Measurements from ENCODE around the gene XPNPEP2. TPM values are rescaled to one million over a fixed set of nuclear protein-coding genes. Genes with fewer than 3 reads are reported as not detected.

The XPNPEP2 gene
- total RNA-seq, 2 donors from 2014 or later: 0.25 to 0.83 TPM

- ATAC-seq (peak; percentile 73), DNase-seq (peak; percentile 37 to 66 (median 43))
- H3K27ac Mint-ChIP-seq: peak overlapping the region; percentile 98
- no peaks in the 10 kb centered on the region for H3K9me3 ChIP-seq (ENCODE audit: control insufficient read depth, low read length, poor library complexity, severe bottlenecking)
- H3K4me1 Mint-ChIP-seq: peaks cover 43% of the 10 kb centered on the region
- H3K36me3 Mint-ChIP-seq (ENCODE audit: low read depth): peaks cover 8% of the 10 kb centered on the region
- peak overlapping the region; percentile 98 for H3K4me3 Mint-ChIP-seq
- H3K27me3 Mint-ChIP-seq: no peaks in the 10 kb centered on the region
Observed at GRCh38 chrX:129781134-129781672, 42.4 kb downstream of the XPNPEP2 start.

- Mint-ChIP-seq H3K27ac (peak overlapping the region; percentile 98), H3K4me3 (peak overlapping the region; percentile 98), H3K27me3 (no peaks in the 10 kb centered on the region), H3K36me3 (ENCODE audit: low read depth) (peaks cover 8% of the 10 kb centered on the region), H3K4me1 (peaks cover 46% of the 10 kb centered on the region)
- H3K9me3 ChIP-seq (ENCODE audit: control insufficient read depth, low read length, poor library complexity, severe bottlenecking): no peaks in the 10 kb centered on the region
- no peak for DNase-seq
- ATAC-seq: peak; percentile 5
Observed at GRCh38 chrX:129781680-129782495, 43.1 kb downstream of the XPNPEP2 start.

- no peaks in the 10 kb centered on the region for H3K27me3 Mint-ChIP-seq
- H3K27ac Mint-ChIP-seq: peak overlapping the region; percentile 88
- H3K4me3 Mint-ChIP-seq: peak overlapping the region; percentile 98
- peaks cover 43% of the 10 kb centered on the region for H3K4me1 Mint-ChIP-seq
- ATAC-seq: no peak
- no peaks in the 10 kb centered on the region for H3K9me3 ChIP-seq (ENCODE audit: control insufficient read depth, low read length, poor library complexity, severe bottlenecking)
- DNase-seq: no peak
- H3K36me3 Mint-ChIP-seq (ENCODE audit: low read depth): peaks cover 8% of the 10 kb centered on the region
Observed at GRCh38 chrX:129782706-129783105, 43.9 kb downstream of the XPNPEP2 start.

- Mint-ChIP-seq H3K4me3 (peak overlapping the region; percentile 98), H3K4me1 (peaks cover 42% of the 10 kb centered on the region), H3K27me3 (no peaks in the 10 kb centered on the region), H3K27ac (peak overlapping the region; percentile 88), H3K36me3 (ENCODE audit: low read depth) (peaks cover 8% of the 10 kb centered on the region)
- DNase-seq (no peak), ATAC-seq (no peak)
- no peaks in the 10 kb centered on the region for H3K9me3 ChIP-seq (ENCODE audit: control insufficient read depth, low read length, poor library complexity, severe bottlenecking)
Observed at GRCh38 chrX:129783291-129783713, 44.5 kb downstream of the XPNPEP2 start.

GRCh38 chrX:129784371-129784770 is 45.6 kb downstream of the XPNPEP2 start:
- H3K27me3 Mint-ChIP-seq: no peaks in the 10 kb centered on the region
- DNase-seq (no peak), ATAC-seq (no peak)
- H3K9me3 ChIP-seq (ENCODE audit: control insufficient read depth, low read length, poor library complexity, severe bottlenecking): no peaks in the 10 kb centered on the region
- peaks cover 33% of the 10 kb centered on the region for H3K4me1 Mint-ChIP-seq
- H3K27ac Mint-ChIP-seq: peak overlapping the region; percentile 88
- peaks cover 6% of the 10 kb centered on the region for H3K36me3 Mint-ChIP-seq (ENCODE audit: low read depth)
- peak overlapping the region; percentile 98 for H3K4me3 Mint-ChIP-seq

GRCh38 chrX:129785160-129785947 is 46.6 kb downstream of the XPNPEP2 start:
- Mint-ChIP-seq H3K27ac (peak overlapping the region; percentile 93), H3K27me3 (no peaks in the 10 kb centered on the region), H3K4me1 (peaks cover 31% of the 10 kb centered on the region), H3K36me3 (ENCODE audit: low read depth) (peaks cover 5% of the 10 kb centered on the region), H3K4me3 (peak overlapping the region; percentile 81)
- ATAC-seq (no peak), DNase-seq (no peak)
- no peaks in the 10 kb centered on the region for H3K9me3 ChIP-seq (ENCODE audit: control insufficient read depth, low read length, poor library complexity, severe bottlenecking)

GRCh38 chrX:129786210-129786651 is 47.5 kb downstream of the XPNPEP2 start:
- ATAC-seq: peak; percentile 19

GRCh38 chrX:129787336-129788055 is 48.7 kb downstream of the XPNPEP2 start:
- H3K9me3 ChIP-seq (ENCODE audit: control insufficient read depth, low read length, poor library complexity, severe bottlenecking): no peaks in the 10 kb centered on the region
- Mint-ChIP-seq H3K27me3 (no peaks in the 10 kb centered on the region), H3K27ac (peak overlapping the region; percentile 54), H3K4me3 (peak overlapping the region; percentile 52), H3K36me3 (ENCODE audit: low read depth) (peaks cover 5% of the 10 kb centered on the region), H3K4me1 (peaks cover 28% of the 10 kb centered on the region)
- no peak for DNase-seq
- ATAC-seq: no peak

More at GRCh38 chrX:129786210-129786651, 47.5 kb downstream of the XPNPEP2 start:
- Mint-ChIP-seq H3K4me1 (peaks cover 31% of the 10 kb centered on the region), H3K27ac (peak overlapping the region; percentile 93), H3K36me3 (ENCODE audit: low read depth) (peaks cover 5% of the 10 kb centered on the region), H3K4me3 (peak overlapping the region; percentile 81), H3K27me3 (no peaks in the 10 kb centered on the region)
- no peak for DNase-seq
- no peaks in the 10 kb centered on the region for H3K9me3 ChIP-seq (ENCODE audit: control insufficient read depth, low read length, poor library complexity, severe bottlenecking)

GRCh38 chrX:129788527-129788926 is 49.7 kb downstream of the XPNPEP2 start:
- Mint-ChIP-seq H3K36me3 (ENCODE audit: low read depth) (peaks cover under 1% of the 10 kb centered on the region), H3K4me3 (no peak overlapping the region), H3K27ac (peak overlapping the region; percentile 92), H3K27me3 (no peaks in the 10 kb centered on the region), H3K4me1 (peaks cover 20% of the 10 kb centered on the region)
- DNase-seq: no peak
- no peaks in the 10 kb centered on the region for H3K9me3 ChIP-seq (ENCODE audit: control insufficient read depth, low read length, poor library complexity, severe bottlenecking)
- ATAC-seq: no peak

- no peaks in the 10 kb centered on the region for H3K36me3 Mint-ChIP-seq (ENCODE audit: low read depth)
- peaks cover 13% of the 10 kb centered on the region for H3K4me1 Mint-ChIP-seq
- no peaks in the 10 kb centered on the region for H3K9me3 ChIP-seq (ENCODE audit: control insufficient read depth, low read length, poor library complexity, severe bottlenecking)
- H3K27ac Mint-ChIP-seq: no peak overlapping the region
- DNase-seq (no peak), ATAC-seq (no peak)
- H3K4me3 Mint-ChIP-seq: no peak overlapping the region
- H3K27me3 Mint-ChIP-seq: no peaks in the 10 kb centered on the region
Observed at GRCh38 chrX:129790146-129790545, 51.4 kb downstream of the XPNPEP2 start.

- H3K27ac Mint-ChIP-seq: peak overlapping the region; percentile 29
- peaks cover 7% of the 10 kb centered on the region for H3K4me1 Mint-ChIP-seq
- no peak for DNase-seq
- H3K9me3 ChIP-seq (ENCODE audit: control insufficient read depth, low read length, poor library complexity, severe bottlenecking): no peaks in the 10 kb centered on the region
- H3K36me3 Mint-ChIP-seq (ENCODE audit: low read depth): no peaks in the 10 kb centered on the region
- H3K4me3 Mint-ChIP-seq: no peak overlapping the region
- no peaks in the 10 kb centered on the region for H3K27me3 Mint-ChIP-seq
- no peak for ATAC-seq
Observed at GRCh38 chrX:129790808-129791207, 52.0 kb downstream of the XPNPEP2 start.

- no peaks in the 10 kb centered on the region for H3K9me3 ChIP-seq (ENCODE audit: control insufficient read depth, low read length, poor library complexity, severe bottlenecking)
- H3K36me3 Mint-ChIP-seq (ENCODE audit: low read depth): no peaks in the 10 kb centered on the region
- ATAC-seq (no peak), DNase-seq (no peak)
- no peak overlapping the region for H3K4me3 Mint-ChIP-seq
- H3K27ac Mint-ChIP-seq: peak overlapping the region; percentile 29
- H3K4me1 Mint-ChIP-seq: peaks cover 5% of the 10 kb centered on the region
- no peaks in the 10 kb centered on the region for H3K27me3 Mint-ChIP-seq
Observed at GRCh38 chrX:129791336-129791735, 52.6 kb downstream of the XPNPEP2 start.

Measured in T-helper 17 cell (primary cell).